Measurements from ENCODE around the gene TNKS2.

TNKS2 gene

GRCh38 chr10:91813251-91813650 is 15.0 kb downstream of the TNKS2 start:
- no peak overlapping the region for H3K18ac ChIP-seq (ENCODE audit: low read length)
- H3K36me3 ChIP-seq (replicated peaks in 1 of 2; ENCODE audit: control insufficient read depth in 2 of 2, insufficient read depth in 2 of 2, low read length in 2 of 2) = peaks cover 11 to 94% of the 10 kb centered on the region in 2 donors
- H3K27ac ChIP-seq (replicated peaks; ENCODE audit: low read length) = no peak overlapping the region
- no peaks in the 10 kb centered on the region for H3K79me1 ChIP-seq (ENCODE audit: low read depth, low read length)
- no peak overlapping the region for H3K4ac ChIP-seq (ENCODE audit: low read length)
- DNase-seq (ENCODE audit: low spot score) = no peak
- H3K4me2 ChIP-seq (ENCODE audit: insufficient read depth, low read length, poor library complexity, severe bottlenecking) = no peak overlapping the region
- no peak overlapping the region for H2BK12ac ChIP-seq (ENCODE audit: low read length)
- no peak overlapping the region for H3K4me3 ChIP-seq (ENCODE audit: low read length in 2 of 2)
- no peak overlapping the region for H2BK15ac ChIP-seq (ENCODE audit: low read length)
- H3K23ac ChIP-seq (ENCODE audit: low read depth, low read length, poor library complexity) = no peak overlapping the region
- no peak overlapping the region for H4K8ac ChIP-seq (ENCODE audit: low read depth, low read length)
- no peak overlapping the region for H2BK120ac ChIP-seq (ENCODE audit: low read depth, low read length)
- WGBS, 2 donors (ENCODE audit: extremely low coverage in 2 of 2, insufficient read length in 2 of 2, insufficient replicate concordance in 1 of 2) = no CpG with 5 or more reads among the region's 1 CpG
- H2AFZ ChIP-seq (ENCODE audit: low read length) = no peak overlapping the region
- H2BK5ac ChIP-seq (ENCODE audit: low read length) = no peak overlapping the region
- no peak overlapping the region for H2AK5ac ChIP-seq (ENCODE audit: low read depth, low read length)
- no peak overlapping the region for H4K91ac ChIP-seq (ENCODE audit: low read depth, low read length, poor library complexity)
- no peak overlapping the region for H3K9ac ChIP-seq (ENCODE audit: low read depth, low read length, poor library complexity)
- peaks cover 0 to 2% of the 10 kb centered on the region in 2 donors for H3K4me1 ChIP-seq (ENCODE audit: control insufficient read depth in 2 of 2, insufficient read depth in 1 of 2, low read depth in 1 of 2, low read length in 2 of 2)
- H3K14ac ChIP-seq (ENCODE audit: low read length) = no peak overlapping the region
- peaks cover 0 to 14% of the 10 kb centered on the region in 2 donors for H3K9me3 ChIP-seq (replicated peaks in 1 of 2; ENCODE audit: control insufficient read depth in 2 of 2, insufficient read depth in 1 of 2, low read depth in 1 of 2, low read length in 2 of 2)
- no peaks in the 10 kb centered on the region for H3K27me3 ChIP-seq (ENCODE audit: control insufficient read depth in 3 of 3, insufficient read depth in 3 of 3, low read depth in 1 of 3, low read length in 3 of 3)

DNA sequence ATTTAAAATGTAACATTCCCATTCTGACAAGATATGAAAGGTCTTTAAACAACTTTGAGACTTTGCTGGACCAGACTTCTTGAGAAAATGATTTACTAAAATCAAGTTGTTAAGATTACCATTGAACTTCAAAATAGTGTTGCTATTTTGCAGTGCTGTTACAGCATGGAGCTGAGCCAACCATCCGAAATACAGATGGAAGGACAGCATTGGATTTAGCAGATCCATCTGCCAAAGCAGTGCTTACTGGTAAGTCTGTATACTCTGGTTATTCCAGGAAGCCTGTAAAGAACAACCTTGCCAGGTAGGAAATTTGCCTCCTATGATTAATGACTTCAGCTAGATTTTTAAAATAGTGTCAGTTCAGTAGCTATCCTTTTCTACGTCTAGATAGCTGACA is 18.8 kb downstream of the TNKS2 start:
- H3K27ac ChIP-seq (replicated peaks; ENCODE audit: low read length) = no peak overlapping the region
- no peak overlapping the region for H3K23ac ChIP-seq (ENCODE audit: low read depth, low read length, poor library complexity)
- H3K14ac ChIP-seq (ENCODE audit: low read length) = no peak overlapping the region
- no peak overlapping the region for H3K9ac ChIP-seq (ENCODE audit: low read depth, low read length, poor library complexity)
- no peak overlapping the region for H2AK5ac ChIP-seq (ENCODE audit: low read depth, low read length)
- no peak overlapping the region for H2BK12ac ChIP-seq (ENCODE audit: low read length)
- H3K4ac ChIP-seq (ENCODE audit: low read length) = no peak overlapping the region
- H3K27me3 ChIP-seq (ENCODE audit: control insufficient read depth in 3 of 3, insufficient read depth in 3 of 3, low read depth in 1 of 3, low read length in 3 of 3) = no peaks in the 10 kb centered on the region
- H3K9me3 ChIP-seq (replicated peaks in 1 of 2; ENCODE audit: control insufficient read depth in 2 of 2, insufficient read depth in 1 of 2, low read depth in 1 of 2, low read length in 2 of 2) = peaks cover 0 to 6% of the 10 kb centered on the region in 2 donors
- no peak overlapping the region for H2BK15ac ChIP-seq (ENCODE audit: low read length)
- no peak overlapping the region for H3K4me3 ChIP-seq (ENCODE audit: low read length in 2 of 2)
- WGBS, 2 donors (ENCODE audit: extremely low coverage in 2 of 2, insufficient read length in 2 of 2, insufficient replicate concordance in 1 of 2) = no CpG with 5 or more reads among the region's 2 CpGs
- no peak overlapping the region for H3K4me2 ChIP-seq (ENCODE audit: insufficient read depth, low read length, poor library complexity, severe bottlenecking)
- no peak overlapping the region for H2AFZ ChIP-seq (ENCODE audit: low read length)
- H3K79me1 ChIP-seq (ENCODE audit: low read depth, low read length) = peaks cover 1% of the 10 kb centered on the region
- H4K8ac ChIP-seq (ENCODE audit: low read depth, low read length) = no peak overlapping the region
- no peak overlapping the region for H4K91ac ChIP-seq (ENCODE audit: low read depth, low read length, poor library complexity)
- DNase-seq (ENCODE audit: low spot score) = no peak
- peaks cover 0 to 2% of the 10 kb centered on the region in 2 donors for H3K4me1 ChIP-seq (ENCODE audit: control insufficient read depth in 2 of 2, insufficient read depth in 1 of 2, low read depth in 1 of 2, low read length in 2 of 2)
- no peak overlapping the region for H3K18ac ChIP-seq (ENCODE audit: low read length)
- H3K36me3 ChIP-seq (replicated peaks in 1 of 2; ENCODE audit: control insufficient read depth in 2 of 2, insufficient read depth in 2 of 2, low read length in 2 of 2) = peaks cover 22 to 99% of the 10 kb centered on the region in 2 donors
- H2BK120ac ChIP-seq (ENCODE audit: low read depth, low read length) = no peak overlapping the region
- H2BK5ac ChIP-seq (ENCODE audit: low read length) = no peak overlapping the region

GRCh38 chr10:91820144-91820543 is 21.9 kb downstream of the TNKS2 start:
- Histone ChIP-seq H2BK120ac (ENCODE audit: low read depth, low read length) (no peak overlapping the region), H3K27ac (replicated peaks; ENCODE audit: low read length) (no peak overlapping the region), H2BK12ac (ENCODE audit: low read length) (no peak overlapping the region), H3K23ac (ENCODE audit: low read depth, low read length, poor library complexity) (no peak overlapping the region), H2BK5ac (ENCODE audit: low read length) (no peak overlapping the region), H2BK15ac (ENCODE audit: low read length) (no peak overlapping the region), H3K79me1 (ENCODE audit: low read depth, low read length) (peaks cover 1% of the 10 kb centered on the region), H3K36me3 (replicated peaks in 1 of 2; ENCODE audit: control insufficient read depth in 2 of 2, insufficient read depth in 2 of 2, low read length in 2 of 2) (peaks cover 23 to 98% of the 10 kb centered on the region in 2 donors), H3K4me3 (ENCODE audit: low read length in 2 of 2) (no peak overlapping the region), H3K27me3 (ENCODE audit: control insufficient read depth in 3 of 3, insufficient read depth in 3 of 3, low read depth in 1 of 3, low read length in 3 of 3) (no peaks in the 10 kb centered on the region), H3K18ac (ENCODE audit: low read length) (no peak overlapping the region), H2AK5ac (ENCODE audit: low read depth, low read length) (no peak overlapping the region), H3K4ac (ENCODE audit: low read length) (no peak overlapping the region), H3K4me2 (ENCODE audit: insufficient read depth, low read length, poor library complexity, severe bottlenecking) (no peak overlapping the region), H2AFZ (ENCODE audit: low read length) (no peak overlapping the region), H3K9me3 (replicated peaks in 1 of 2; ENCODE audit: control insufficient read depth in 2 of 2, insufficient read depth in 1 of 2, low read depth in 1 of 2, low read length in 2 of 2) (peaks cover 0 to under 1% of the 10 kb centered on the region in 2 donors), H3K9ac (ENCODE audit: low read depth, low read length, poor library complexity) (no peak overlapping the region), H3K4me1 (ENCODE audit: control insufficient read depth in 2 of 2, insufficient read depth in 1 of 2, low read depth in 1 of 2, low read length in 2 of 2) (no peaks in the 10 kb centered on the region), H3K14ac (ENCODE audit: low read length) (no peak overlapping the region), H4K91ac (ENCODE audit: low read depth, low read length, poor library complexity) (no peak overlapping the region), H4K8ac (ENCODE audit: low read depth, low read length) (no peak overlapping the region)
- WGBS, 2 donors (ENCODE audit: extremely low coverage in 2 of 2, insufficient read length in 2 of 2, insufficient replicate concordance in 1 of 2) = no CpG with 5 or more reads among the region's 3 CpGs
- DNase-seq (ENCODE audit: low spot score) = no peak

DNA sequence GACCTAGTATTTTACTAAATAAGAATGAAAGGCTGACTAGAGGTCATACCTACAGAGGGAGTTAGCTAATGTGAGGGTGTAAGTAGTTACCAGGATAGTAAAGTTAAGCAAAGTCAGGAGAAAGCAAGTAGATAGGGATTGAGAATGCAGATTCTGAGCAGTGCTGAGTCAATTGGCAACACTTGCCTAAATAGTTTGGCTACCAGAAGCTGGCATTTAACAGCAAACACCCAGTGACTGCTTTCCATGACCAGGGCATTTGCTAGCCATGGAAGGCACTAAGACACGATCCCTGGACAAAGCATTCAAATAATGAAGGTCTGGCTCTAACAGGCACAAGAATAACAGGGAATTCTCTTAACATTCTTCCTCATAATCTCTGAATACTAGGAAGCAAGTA is 25.9 kb downstream of the TNKS2 start:
- Histone ChIP-seq H3K27ac (replicated peaks; ENCODE audit: low read length) (no peak overlapping the region), H2BK5ac (ENCODE audit: low read length) (no peak overlapping the region), H3K4me1 (ENCODE audit: control insufficient read depth in 2 of 2, insufficient read depth in 1 of 2, low read depth in 1 of 2, low read length in 2 of 2) (no peaks in the 10 kb centered on the region), H2AFZ (ENCODE audit: low read length) (no peak overlapping the region), H4K91ac (ENCODE audit: low read depth, low read length, poor library complexity) (no peak overlapping the region), H3K18ac (ENCODE audit: low read length) (no peak overlapping the region), H2BK15ac (ENCODE audit: low read length) (no peak overlapping the region), H2BK12ac (ENCODE audit: low read length) (no peak overlapping the region), H3K79me1 (ENCODE audit: low read depth, low read length) (peaks cover 1% of the 10 kb centered on the region), H3K27me3 (ENCODE audit: control insufficient read depth in 3 of 3, insufficient read depth in 3 of 3, low read depth in 1 of 3, low read length in 3 of 3) (no peaks in the 10 kb centered on the region), H4K8ac (ENCODE audit: low read depth, low read length) (no peak overlapping the region), H2BK120ac (ENCODE audit: low read depth, low read length) (no peak overlapping the region), H3K36me3 (replicated peaks in 1 of 2; ENCODE audit: control insufficient read depth in 2 of 2, insufficient read depth in 2 of 2, low read length in 2 of 2) (peaks cover 23 to 99% of the 10 kb centered on the region in 2 donors), H2AK5ac (ENCODE audit: low read depth, low read length) (no peak overlapping the region), H3K4ac (ENCODE audit: low read length) (no peak overlapping the region), H3K23ac (ENCODE audit: low read depth, low read length, poor library complexity) (no peak overlapping the region), H3K14ac (ENCODE audit: low read length) (no peak overlapping the region), H3K9ac (ENCODE audit: low read depth, low read length, poor library complexity) (no peak overlapping the region), H3K4me3 (ENCODE audit: low read length in 2 of 2) (no peak overlapping the region), H3K9me3 (replicated peaks in 1 of 2; ENCODE audit: control insufficient read depth in 2 of 2, insufficient read depth in 1 of 2, low read depth in 1 of 2, low read length in 2 of 2) (no peaks in the 10 kb centered on the region), H3K4me2 (ENCODE audit: insufficient read depth, low read length, poor library complexity, severe bottlenecking) (no peak overlapping the region)
- DNase-seq (ENCODE audit: low spot score) = no peak
- WGBS, 2 donors (ENCODE audit: extremely low coverage in 2 of 2, insufficient read length in 2 of 2, insufficient replicate concordance in 1 of 2) = no CpG with 5 or more reads among the region's 1 CpG

Measured in neuronal stem cell (in vitro differentiated cells).